ENCODE data around the gene MYO19.

DNA sequence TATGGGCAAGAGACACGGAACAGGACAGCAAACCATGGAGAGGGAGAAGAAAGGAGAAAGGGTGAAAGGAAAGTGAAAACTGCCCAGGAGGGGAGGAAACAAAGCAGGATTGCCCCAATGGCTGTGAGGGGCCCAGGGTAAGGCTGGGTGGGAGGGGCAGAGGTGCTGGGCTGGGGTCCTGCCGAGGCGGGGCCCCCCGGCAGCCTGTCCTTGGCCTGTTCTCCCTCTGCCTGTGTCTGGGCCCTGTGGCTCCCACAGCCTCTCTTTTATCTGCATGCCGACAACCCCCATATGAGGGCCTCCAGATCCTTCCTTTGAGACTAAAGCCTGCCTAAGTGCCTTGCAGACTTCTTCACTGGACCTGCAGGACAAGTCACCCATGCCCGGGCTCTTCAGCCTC lies 32.7 kb downstream of the MYO19 start:
- TF ChIP-seq, protein P1, sequence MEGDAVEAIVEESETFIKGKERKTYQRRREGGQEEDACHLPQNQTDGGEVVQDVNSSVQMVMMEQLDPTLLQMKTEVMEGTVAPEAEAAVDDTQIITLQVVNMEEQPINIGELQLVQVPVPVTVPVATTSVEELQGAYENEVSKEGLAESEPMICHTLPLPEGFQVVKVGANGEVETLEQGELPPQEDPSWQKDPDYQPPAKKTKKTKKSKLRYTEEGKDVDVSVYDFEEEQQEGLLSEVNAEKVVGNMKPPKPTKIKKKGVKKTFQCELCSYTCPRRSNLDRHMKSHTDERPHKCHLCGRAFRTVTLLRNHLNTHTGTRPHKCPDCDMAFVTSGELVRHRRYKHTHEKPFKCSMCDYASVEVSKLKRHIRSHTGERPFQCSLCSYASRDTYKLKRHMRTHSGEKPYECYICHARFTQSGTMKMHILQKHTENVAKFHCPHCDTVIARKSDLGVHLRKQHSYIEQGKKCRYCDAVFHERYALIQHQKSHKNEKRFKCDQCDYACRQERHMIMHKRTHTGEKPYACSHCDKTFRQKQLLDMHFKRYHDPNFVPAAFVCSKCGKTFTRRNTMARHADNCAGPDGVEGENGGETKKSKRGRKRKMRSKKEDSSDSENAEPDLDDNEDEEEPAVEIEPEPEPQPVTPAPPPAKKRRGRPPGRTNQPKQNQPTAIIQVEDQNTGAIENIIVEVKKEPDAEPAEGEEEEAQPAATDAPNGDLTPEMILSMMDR (IDR thresholded peaks at IDR 0.05; ENCODE audit: control extremely low read depth in 1 of 3, insufficient read depth in 1 of 3, low read depth in 1 of 3, low read length in 3 of 3) = no peak
- TF ChIP-seq, protein P2, sequence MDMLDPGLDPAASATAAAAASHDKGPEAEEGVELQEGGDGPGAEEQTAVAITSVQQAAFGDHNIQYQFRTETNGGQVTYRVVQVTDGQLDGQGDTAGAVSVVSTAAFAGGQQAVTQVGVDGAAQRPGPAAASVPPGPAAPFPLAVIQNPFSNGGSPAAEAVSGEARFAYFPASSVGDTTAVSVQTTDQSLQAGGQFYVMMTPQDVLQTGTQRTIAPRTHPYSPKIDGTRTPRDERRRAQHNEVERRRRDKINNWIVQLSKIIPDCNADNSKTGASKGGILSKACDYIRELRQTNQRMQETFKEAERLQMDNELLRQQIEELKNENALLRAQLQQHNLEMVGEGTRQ (IDR thresholded peaks at IDR 0.05; ENCODE audit: low read length) = no peak
- TF ChIP-seq RAD21 (IDR thresholded peaks at IDR 0.05 in 1 of 2, conservative IDR thresholded peaks at IDR 0.05 in 1 of 2; ENCODE audit: low read depth in 2 of 2, low read length in 2 of 2) = no peak
- no peak for TF ChIP-seq POLR2AphosphoS5 (IDR thresholded peaks at IDR 0.05; ENCODE audit: low read depth, low read length)
- no peak for TF ChIP-seq CBX5 (IDR thresholded peaks at IDR 0.05; ENCODE audit: low read depth, low read length)
- TF ChIP-seq JUN (IDR thresholded peaks at IDR 0.05; ENCODE audit: low read depth, low read length) = no peak
- TF ChIP-seq SUZ12 (IDR thresholded peaks at IDR 0.05; ENCODE audit: low read length) = no peak

Data from H1 (cell line).